K562 (cell line): ENCODE data around the gene AGPAT1. TPM values are rescaled to one million over a fixed set of nuclear protein-coding genes. Genes with fewer than 3 reads are reported as not detected.

Experiments
- CREM ChIP-seq: IDR thresholded peaks from 2 replicates; pipeline ENCODE4 v1.6.1; 2014; ENCODE audit warnings: antibody characterized with exemption, low read depth
- CSDE1 ChIP-seq, 2 experiments: fragments of 450-650 bp; IDR thresholded peaks; 2 replicates each; pipeline ENCODE4 v1.6.1; 2016; ENCODE audit warnings: mild to moderate bottlenecking in 1 of 2
- MNT ChIP-seq, 2 experiments: fragments of 450-650 bp; conservative IDR thresholded peaks; 2 replicates each; pipeline ENCODE4 v1.6.1; 2017; ENCODE audit warnings: mild to moderate bottlenecking in 2 of 2, moderate library complexity in 2 of 2
- MTA2 ChIP-seq: fragments of 450-650 bp; IDR thresholded peaks from 2 replicates; pipeline ENCODE4 v1.6.1; 2016; ENCODE audit warnings: low read depth
- MYNN ChIP-seq, 2 experiments: sonication (generic); formaldehyde crosslinking in 1 of 2; IDR thresholded peaks; 2 replicates each; pipeline versions ENCODE4 v1.5.0 to v1.6.1; 2016 to 2020; ENCODE audit warnings: antibody characterized with exemption in 1 of 2, missing genetic modification reagents in 1 of 2
- NR2F6 ChIP-seq: fragments of 450-650 bp; formaldehyde crosslinking; IDR thresholded peaks from 2 replicates; pipeline ENCODE4 v1.4.0; 2020; ENCODE audit warnings: mild to moderate bottlenecking
- NR3C1 ChIP-seq: sonication (generic); formaldehyde crosslinking; IDR thresholded peaks from 2 replicates; pipeline ENCODE4 v1.8.1; 2022; ENCODE audit warnings: missing genetic modification reagents
- RCOR1 ChIP-seq, 2 experiments: IDR thresholded peaks; 2 replicates each; pipeline ENCODE4 v1.6.1; 2012; ENCODE audit warnings: low read depth in 2 of 2, low read length in 2 of 2, borderline replicate concordance in 1 of 2, improper control_type of control experiment in 1 of 2
- TRIM25 ChIP-seq: fragments of 450-650 bp; IDR thresholded peaks from 2 replicates; pipeline ENCODE4 v1.7.0; 2016; ENCODE audit warnings: borderline replicate concordance
- U2AF1 ChIP-seq: fragments of 200-400 bp; formaldehyde crosslinking; optimal IDR thresholded peaks from 2 replicates; pipeline ENCODE3; 2017; ENCODE audit warnings: mild to moderate bottlenecking, low read depth, low read length, moderate library complexity
- ZNF589 ChIP-seq: fragments of 200-800 bp; sonication (Bioruptor generic); IDR thresholded peaks from 2 replicates; pipeline ENCODE4 v1.6.1; 2016; ENCODE audit warnings: low read depth, missing genetic modification characterization, missing compliant biosample characterization
- ZNF830 ChIP-seq: fragments of 250-450 bp; sonication (Bioruptor Pico); IDR thresholded peaks from 2 replicates; pipeline ENCODE4 v1.5.0; 2021; ENCODE audit warnings: mild to moderate bottlenecking
- polyA plus RNA-seq, 8 experiments: library from polyadenylated mRNA; depleted of rRNA in 4 of 8; stranded (reverse) in 5 of 8; unstranded in 3 of 8; fragments of >200 nt; fragmentation: Nextera tagmentation in 2 of 8; fragmentation: Illumina TruSeq in 1 of 8; extraction: Ambion mirVana in 2 of 8; extraction: Trizol in 1 of 8; gene quantifications; 2 replicates each; pipeline versions ENCODE4 v1.2.1 to v1.2.3, GENCODE V29; 2011 to 2014; ENCODE audit warnings: inconsistent platforms in 1 of 8, missing spikeins in 1 of 8
- total RNA-seq, 7 experiments: library from RNA; depleted of rRNA in 6 of 7; stranded (reverse); fragments of >200 nt in 6 of 7; fragmentation: Illumina TruSeq in 2 of 7; extraction: Trizol in 2 of 7; gene quantifications; 2 replicates each; pipeline versions ENCODE4 v1.2.1 to v1.2.3, GENCODE V29; 2011 to 2021; ENCODE audit warnings: low replicate concordance in 1 of 7
- TF ChIP-seq, protein P1 (sequence below), 2 experiments: fragments of 450-650 bp in 1 of 2; sonication (generic) in 1 of 2; formaldehyde crosslinking in 1 of 2; IDR thresholded peaks in 1 of 2; conservative IDR thresholded peaks in 1 of 2; 2 replicates each; pipeline versions ENCODE4 v1.6.1 to v1.8.1; 2016 to 2023; ENCODE audit warnings: mild to moderate bottlenecking in 2 of 2, moderate library complexity in 2 of 2, inconsistent platforms in 1 of 2, missing genetic modification reagents in 1 of 2
- TF ChIP-seq, protein P2 (sequence below), 2 experiments: fragments of 450-650 bp; IDR thresholded peaks; 2 replicates each; pipeline ENCODE4 v1.6.1; 2018; ENCODE audit warnings: mild to moderate bottlenecking in 2 of 2, low read depth in 1 of 2; ENCODE audit not compliant: partially characterized antibody in 2 of 2
- TF ChIP-seq, protein P3 (sequence below): fragments of 250-450 bp; sonication (Bioruptor Pico); IDR thresholded peaks from 2 replicates; pipeline ENCODE4 v1.8.0; 2022; ENCODE audit warnings: inconsistent platforms

The AGPAT1 gene
- total and polyA plus RNA-seq, 9 of the 15 experiments (the other 6 are each of a cell fraction or from before 2014, with no cell fraction given): 37.9 to 176 (median 69.4) TPM

DNA sequence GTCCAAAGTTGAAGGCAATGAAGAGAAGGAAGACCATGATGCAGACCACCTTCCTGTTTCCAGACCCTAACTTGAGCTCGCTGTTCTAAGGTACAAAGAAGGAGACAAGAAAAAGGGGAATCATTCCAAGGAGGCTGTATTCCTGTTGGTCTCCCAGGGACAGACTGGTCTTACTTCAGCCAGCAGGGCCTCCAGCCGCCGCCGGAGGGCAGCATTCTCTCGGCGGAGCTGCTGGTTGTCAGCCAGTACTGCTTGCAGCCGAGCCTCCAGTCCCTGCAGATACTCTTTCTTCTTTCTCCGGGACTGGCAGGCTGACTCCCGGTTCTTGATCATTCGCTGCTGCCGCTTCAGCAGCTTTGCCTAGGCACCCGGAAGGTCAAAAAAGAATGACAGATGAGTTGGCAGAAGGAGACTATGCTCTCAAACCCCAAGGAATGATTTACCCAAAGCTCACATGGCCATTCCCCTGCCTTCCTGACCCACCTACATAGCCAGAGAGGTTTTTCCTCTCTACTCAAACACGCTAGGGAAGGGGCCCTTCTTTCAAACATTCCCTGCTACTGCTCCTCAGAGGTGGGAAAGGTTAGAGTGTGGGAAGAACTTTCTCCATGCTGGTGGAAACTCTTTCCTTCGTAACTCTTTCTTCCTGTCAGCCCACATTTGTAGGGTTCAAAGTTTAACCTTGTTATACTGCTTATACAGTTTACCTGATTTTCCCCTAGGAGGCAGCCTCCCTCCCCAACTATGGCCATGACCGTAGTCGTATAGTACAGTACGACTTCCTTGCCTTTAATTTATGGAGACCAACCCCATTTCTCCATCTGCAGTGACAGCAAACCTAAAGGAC lies 56.9 kb downstream of the AGPAT1 start (continued):
- TF ChIP-seq MNT (conservative IDR thresholded peaks at IDR 0.05) (peak in 1 of 2 experiments; percentile 45; a peak in 1 of 4 replicates), ZNF589 (CRISPR knock-in tag) (peak; percentile 39; the same call in 1 of the 2 replicates), NR2F6 (CRISPR knock-in tag) (no peak), TRIM25 (0 out of 2 replicates have a peak, but pooled peaks have one; percentile 37), RCOR1 (IDR thresholded peaks at IDR 0.05; ENCODE audit: borderline replicate concordance in 1 of 2, low read depth in 2 of 2, low read length in 2 of 2) (peak in 1 of 2 experiments; percentile 38; a peak in 1 of 4 replicates), CREM (0 out of 2 replicates have a peak, but pooled peaks have one; percentile 4), CSDE1 (IDR thresholded peaks at IDR 0.05) (no peak), U2AF1 (no peak), MTA2 (no peak), NR3C1 (CRISPR knock-in tag) (no peak), MYNN (IDR thresholded peaks at IDR 0.05) (peak; percentile 33; the same call in 1 of the 2 replicates), MYNN (CRISPR knock-in tag; IDR thresholded peaks at IDR 0.05) (no peak), ZNF830 (CRISPR knock-in tag) (0 out of 2 replicates have a peak, but pooled peaks have one; percentile 12)
- TF ChIP-seq, protein P1, sequence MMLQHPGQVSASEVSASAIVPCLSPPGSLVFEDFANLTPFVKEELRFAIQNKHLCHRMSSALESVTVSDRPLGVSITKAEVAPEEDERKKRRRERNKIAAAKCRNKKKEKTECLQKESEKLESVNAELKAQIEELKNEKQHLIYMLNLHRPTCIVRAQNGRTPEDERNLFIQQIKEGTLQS (IDR thresholded peaks at IDR 0.05): no peak
- TF ChIP-seq, protein P1 (CRISPR knock-in tag; conservative IDR thresholded peaks at IDR 0.05): 0 out of 2 replicates have a peak, but pooled peaks have one; percentile 19
- TF ChIP-seq, protein P2, sequence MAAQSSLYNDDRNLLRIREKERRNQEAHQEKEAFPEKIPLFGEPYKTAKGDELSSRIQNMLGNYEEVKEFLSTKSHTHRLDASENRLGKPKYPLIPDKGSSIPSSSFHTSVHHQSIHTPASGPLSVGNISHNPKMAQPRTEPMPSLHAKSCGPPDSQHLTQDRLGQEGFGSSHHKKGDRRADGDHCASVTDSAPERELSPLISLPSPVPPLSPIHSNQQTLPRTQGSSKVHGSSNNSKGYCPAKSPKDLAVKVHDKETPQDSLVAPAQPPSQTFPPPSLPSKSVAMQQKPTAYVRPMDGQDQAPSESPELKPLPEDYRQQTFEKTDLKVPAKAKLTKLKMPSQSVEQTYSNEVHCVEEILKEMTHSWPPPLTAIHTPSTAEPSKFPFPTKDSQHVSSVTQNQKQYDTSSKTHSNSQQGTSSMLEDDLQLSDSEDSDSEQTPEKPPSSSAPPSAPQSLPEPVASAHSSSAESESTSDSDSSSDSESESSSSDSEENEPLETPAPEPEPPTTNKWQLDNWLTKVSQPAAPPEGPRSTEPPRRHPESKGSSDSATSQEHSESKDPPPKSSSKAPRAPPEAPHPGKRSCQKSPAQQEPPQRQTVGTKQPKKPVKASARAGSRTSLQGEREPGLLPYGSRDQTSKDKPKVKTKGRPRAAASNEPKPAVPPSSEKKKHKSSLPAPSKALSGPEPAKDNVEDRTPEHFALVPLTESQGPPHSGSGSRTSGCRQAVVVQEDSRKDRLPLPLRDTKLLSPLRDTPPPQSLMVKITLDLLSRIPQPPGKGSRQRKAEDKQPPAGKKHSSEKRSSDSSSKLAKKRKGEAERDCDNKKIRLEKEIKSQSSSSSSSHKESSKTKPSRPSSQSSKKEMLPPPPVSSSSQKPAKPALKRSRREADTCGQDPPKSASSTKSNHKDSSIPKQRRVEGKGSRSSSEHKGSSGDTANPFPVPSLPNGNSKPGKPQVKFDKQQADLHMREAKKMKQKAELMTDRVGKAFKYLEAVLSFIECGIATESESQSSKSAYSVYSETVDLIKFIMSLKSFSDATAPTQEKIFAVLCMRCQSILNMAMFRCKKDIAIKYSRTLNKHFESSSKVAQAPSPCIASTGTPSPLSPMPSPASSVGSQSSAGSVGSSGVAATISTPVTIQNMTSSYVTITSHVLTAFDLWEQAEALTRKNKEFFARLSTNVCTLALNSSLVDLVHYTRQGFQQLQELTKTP (IDR thresholded peaks at IDR 0.05; ENCODE audit: low read depth in 1 of 2, partially characterized antibody in 2 of 2): peak in 1 of 2 experiments; percentile 12
- TF ChIP-seq, protein P3, sequence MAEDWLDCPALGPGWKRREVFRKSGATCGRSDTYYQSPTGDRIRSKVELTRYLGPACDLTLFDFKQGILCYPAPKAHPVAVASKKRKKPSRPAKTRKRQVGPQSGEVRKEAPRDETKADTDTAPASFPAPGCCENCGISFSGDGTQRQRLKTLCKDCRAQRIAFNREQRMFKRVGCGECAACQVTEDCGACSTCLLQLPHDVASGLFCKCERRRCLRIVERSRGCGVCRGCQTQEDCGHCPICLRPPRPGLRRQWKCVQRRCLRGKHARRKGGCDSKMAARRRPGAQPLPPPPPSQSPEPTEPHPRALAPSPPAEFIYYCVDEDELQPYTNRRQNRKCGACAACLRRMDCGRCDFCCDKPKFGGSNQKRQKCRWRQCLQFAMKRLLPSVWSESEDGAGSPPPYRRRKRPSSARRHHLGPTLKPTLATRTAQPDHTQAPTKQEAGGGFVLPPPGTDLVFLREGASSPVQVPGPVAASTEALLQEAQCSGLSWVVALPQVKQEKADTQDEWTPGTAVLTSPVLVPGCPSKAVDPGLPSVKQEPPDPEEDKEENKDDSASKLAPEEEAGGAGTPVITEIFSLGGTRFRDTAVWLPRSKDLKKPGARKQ: peak; percentile 90; the same call in 1 of the 2 replicates
